Measurements from ENCODE around the gene SMIM35. TPM values are rescaled to one million over a fixed set of nuclear protein-coding genes. Genes with fewer than 3 reads are reported as not detected.

Gene SMIM35
- total RNA-seq, 1 donor = not detected

DNA sequence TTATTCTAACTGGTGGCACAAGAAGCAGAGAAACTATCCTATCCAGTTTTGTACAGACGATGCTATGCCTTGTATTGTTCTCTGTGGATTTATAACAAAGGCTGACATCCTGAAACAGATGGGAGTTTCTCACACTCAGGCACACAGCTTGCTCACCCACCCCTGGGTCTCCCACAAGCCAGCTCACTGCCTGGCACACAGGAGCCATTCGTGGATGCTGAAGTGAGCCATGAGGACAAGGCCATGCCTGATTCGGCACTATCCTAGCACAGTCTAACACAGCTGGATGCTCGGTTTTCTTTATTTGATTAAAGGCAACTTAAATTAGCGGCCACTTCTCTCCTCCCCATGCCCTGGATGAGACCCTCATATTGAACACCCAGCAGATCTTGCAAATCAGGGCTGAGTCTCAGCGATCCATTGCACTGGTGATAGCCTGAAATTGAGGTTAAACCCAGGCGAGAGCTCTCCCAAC is 35.6 kb downstream of the SMIM35 start:
- Histone ChIP-seq H3K9me3 (ENCODE audit: low read depth, low read length) (no peaks in the 10 kb centered on the region), H3K79me2 (ENCODE audit: insufficient read depth, low read length) (no peaks in the 10 kb centered on the region), H3K4me1 (ENCODE audit: insufficient read depth, low read length) (no peaks in the 10 kb centered on the region), H4K20me1 (ENCODE audit: insufficient read depth, low read length) (no peaks in the 10 kb centered on the region), H3K27ac (ENCODE audit: low read depth, low read length) (no peak overlapping the region), H3K36me3 (ENCODE audit: insufficient read depth, low read length) (no peaks in the 10 kb centered on the region), H3K27me3 (ENCODE audit: insufficient read depth, low read length) (no peaks in the 10 kb centered on the region), H2AFZ (ENCODE audit: low read length) (no peak overlapping the region), H3K4me2 (ENCODE audit: insufficient read depth, low read length) (no peak overlapping the region), H3K4me3 (ENCODE audit: insufficient read depth, low read length) (no peak overlapping the region)
- DNase-seq (ENCODE audit: insufficient read length, low spot score, missing footprints) = no peak
- TF ChIP-seq, protein P1, sequence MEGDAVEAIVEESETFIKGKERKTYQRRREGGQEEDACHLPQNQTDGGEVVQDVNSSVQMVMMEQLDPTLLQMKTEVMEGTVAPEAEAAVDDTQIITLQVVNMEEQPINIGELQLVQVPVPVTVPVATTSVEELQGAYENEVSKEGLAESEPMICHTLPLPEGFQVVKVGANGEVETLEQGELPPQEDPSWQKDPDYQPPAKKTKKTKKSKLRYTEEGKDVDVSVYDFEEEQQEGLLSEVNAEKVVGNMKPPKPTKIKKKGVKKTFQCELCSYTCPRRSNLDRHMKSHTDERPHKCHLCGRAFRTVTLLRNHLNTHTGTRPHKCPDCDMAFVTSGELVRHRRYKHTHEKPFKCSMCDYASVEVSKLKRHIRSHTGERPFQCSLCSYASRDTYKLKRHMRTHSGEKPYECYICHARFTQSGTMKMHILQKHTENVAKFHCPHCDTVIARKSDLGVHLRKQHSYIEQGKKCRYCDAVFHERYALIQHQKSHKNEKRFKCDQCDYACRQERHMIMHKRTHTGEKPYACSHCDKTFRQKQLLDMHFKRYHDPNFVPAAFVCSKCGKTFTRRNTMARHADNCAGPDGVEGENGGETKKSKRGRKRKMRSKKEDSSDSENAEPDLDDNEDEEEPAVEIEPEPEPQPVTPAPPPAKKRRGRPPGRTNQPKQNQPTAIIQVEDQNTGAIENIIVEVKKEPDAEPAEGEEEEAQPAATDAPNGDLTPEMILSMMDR (IDR thresholded peaks at IDR 0.05; ENCODE audit: extremely low read depth, low read depth, low read length) = no peak

DNA sequence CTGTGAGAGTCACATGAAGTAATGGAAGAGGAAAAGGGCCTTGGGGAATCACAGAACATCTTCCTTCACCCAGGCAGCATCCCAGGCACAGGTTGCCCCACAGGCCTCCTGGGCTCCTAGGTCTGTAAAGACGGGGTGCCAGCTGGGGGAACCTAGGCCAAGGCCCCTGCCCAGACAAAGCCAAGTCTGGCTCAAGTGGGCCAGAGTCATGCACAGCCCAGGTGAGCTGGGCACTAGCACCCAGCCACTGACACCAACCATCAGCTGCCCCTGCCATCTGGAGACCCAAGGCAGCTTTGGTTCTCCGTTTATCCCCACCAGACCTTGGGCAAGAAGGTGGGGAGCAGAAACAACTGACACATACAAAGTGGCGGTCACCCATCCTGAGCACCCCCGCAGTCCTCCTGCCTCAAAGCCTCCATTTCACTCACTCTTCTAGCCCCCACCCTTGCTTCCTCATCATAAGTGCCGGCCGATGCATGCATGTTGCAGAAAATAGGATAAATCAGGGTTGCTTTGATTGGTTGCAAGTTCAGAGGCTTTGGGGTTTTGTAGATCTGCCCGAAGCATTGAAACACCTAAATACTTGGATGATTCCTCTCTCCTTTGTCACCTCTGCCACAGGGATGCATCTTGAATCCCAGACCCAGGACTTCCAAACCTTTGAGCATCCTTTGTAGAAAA is 36.4 kb downstream of the SMIM35 start:
- Histone ChIP-seq H3K4me2 (ENCODE audit: insufficient read depth, low read length) (no peak overlapping the region), H3K4me1 (ENCODE audit: insufficient read depth, low read length) (no peaks in the 10 kb centered on the region), H3K27me3 (ENCODE audit: insufficient read depth, low read length) (no peaks in the 10 kb centered on the region), H2AFZ (ENCODE audit: low read length) (no peak overlapping the region), H4K20me1 (ENCODE audit: insufficient read depth, low read length) (no peaks in the 10 kb centered on the region), H3K9me3 (ENCODE audit: low read depth, low read length) (no peaks in the 10 kb centered on the region), H3K27ac (ENCODE audit: low read depth, low read length) (no peak overlapping the region), H3K36me3 (ENCODE audit: insufficient read depth, low read length) (no peaks in the 10 kb centered on the region), H3K79me2 (ENCODE audit: insufficient read depth, low read length) (no peaks in the 10 kb centered on the region), H3K4me3 (ENCODE audit: insufficient read depth, low read length) (no peak overlapping the region)
- TF ChIP-seq, protein P1 (IDR thresholded peaks at IDR 0.05; ENCODE audit: extremely low read depth, low read depth, low read length) = no peak
- no peak for DNase-seq (ENCODE audit: insufficient read length, low spot score, missing footprints)

GRCh38 chr11:118049771-118050170 is 37.0 kb downstream of the SMIM35 start:
- no peak overlapping the region for H3K27ac ChIP-seq (ENCODE audit: low read depth, low read length)
- H3K4me2 ChIP-seq (ENCODE audit: insufficient read depth, low read length) = no peak overlapping the region
- no peak for DNase-seq (ENCODE audit: insufficient read length, low spot score, missing footprints)
- TF ChIP-seq, protein P1 (IDR thresholded peaks at IDR 0.05; ENCODE audit: extremely low read depth, low read depth, low read length) = no peak
- no peaks in the 10 kb centered on the region for H3K9me3 ChIP-seq (ENCODE audit: low read depth, low read length)
- no peak overlapping the region for H3K4me3 ChIP-seq (ENCODE audit: insufficient read depth, low read length)
- H4K20me1 ChIP-seq (ENCODE audit: insufficient read depth, low read length) = no peaks in the 10 kb centered on the region
- H2AFZ ChIP-seq (ENCODE audit: low read length) = no peak overlapping the region
- H3K27me3 ChIP-seq (ENCODE audit: insufficient read depth, low read length) = no peaks in the 10 kb centered on the region
- H3K4me1 ChIP-seq (ENCODE audit: insufficient read depth, low read length) = no peaks in the 10 kb centered on the region
- H3K36me3 ChIP-seq (ENCODE audit: insufficient read depth, low read length) = no peaks in the 10 kb centered on the region
- no peaks in the 10 kb centered on the region for H3K79me2 ChIP-seq (ENCODE audit: insufficient read depth, low read length)

DNA sequence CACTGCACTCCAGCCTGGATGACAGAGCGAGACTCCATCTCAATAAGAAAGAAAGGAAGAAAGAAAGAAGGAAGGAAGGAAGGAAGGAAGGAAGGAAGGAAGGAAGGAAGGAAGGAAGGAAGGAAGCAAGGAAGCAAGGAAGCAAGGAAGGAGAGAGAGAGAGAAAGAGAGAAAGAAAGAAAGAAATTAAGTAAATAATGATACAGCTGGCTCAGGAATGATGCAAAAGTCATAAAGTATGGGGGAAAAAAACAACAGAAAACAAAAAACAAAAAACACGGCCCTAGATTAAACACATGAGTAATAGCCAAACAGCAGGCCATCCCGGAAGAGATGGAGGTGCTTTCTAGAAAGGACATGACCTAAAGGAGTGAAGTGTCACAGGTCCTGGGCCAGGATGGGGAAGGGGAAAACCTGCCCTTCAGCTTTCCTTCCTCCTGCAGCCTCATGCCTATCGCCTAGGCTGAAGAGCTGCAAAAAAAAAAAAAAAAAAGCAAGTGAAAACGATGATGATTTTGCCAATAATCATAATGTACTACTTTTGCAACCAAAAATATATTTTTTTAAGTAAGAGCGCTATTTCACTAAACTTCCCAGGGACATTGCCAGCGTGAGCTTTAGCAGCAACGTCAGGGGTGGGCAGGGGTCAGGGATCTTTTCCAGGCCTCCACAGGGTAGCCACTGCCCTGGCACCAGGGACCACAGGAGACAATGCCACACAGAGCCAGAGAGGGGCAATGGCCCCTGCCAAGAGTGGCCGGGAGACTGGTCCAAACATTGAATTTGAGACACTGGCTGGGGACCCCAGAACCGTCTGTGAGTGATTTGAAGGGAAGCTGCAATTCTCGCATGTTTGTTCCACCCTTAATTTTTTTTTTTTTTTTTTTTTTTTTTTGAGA is 38.0 kb downstream of the SMIM35 start:
- Histone ChIP-seq H2AFZ (ENCODE audit: low read length) (no peak overlapping the region), H3K27me3 (ENCODE audit: insufficient read depth, low read length) (no peaks in the 10 kb centered on the region), H3K4me1 (ENCODE audit: insufficient read depth, low read length) (no peaks in the 10 kb centered on the region), H3K4me3 (ENCODE audit: insufficient read depth, low read length) (no peak overlapping the region), H3K79me2 (ENCODE audit: insufficient read depth, low read length) (no peaks in the 10 kb centered on the region), H3K27ac (ENCODE audit: low read depth, low read length) (no peak overlapping the region), H3K9me3 (ENCODE audit: low read depth, low read length) (no peaks in the 10 kb centered on the region), H3K4me2 (ENCODE audit: insufficient read depth, low read length) (no peak overlapping the region), H3K36me3 (ENCODE audit: insufficient read depth, low read length) (no peaks in the 10 kb centered on the region), H4K20me1 (ENCODE audit: insufficient read depth, low read length) (no peaks in the 10 kb centered on the region)
- no peak for DNase-seq (ENCODE audit: insufficient read length, low spot score, missing footprints)
- TF ChIP-seq, protein P1 (IDR thresholded peaks at IDR 0.05; ENCODE audit: extremely low read depth, low read depth, low read length) = no peak
